ENCODE data around the gene MBD5.

- TF ChIP-seq POLR2A (IDR thresholded peaks at IDR 0.05) = no peak
- TF ChIP-seq CTCF (IDR thresholded peaks at IDR 0.05) = no peak
Measured at GRCh38 chr2:148410899-148411298, 390.0 kb downstream of the MBD5 start.

Measured in stomach (tissue), 4 donors.